SK-N-SH (cell line): ENCODE measurements around the gene CDKN1B. TPM values are rescaled to one million over a fixed set of nuclear protein-coding genes. Genes with fewer than 3 reads are reported as not detected.

Experiments used
- CTCF ChIA-PET: fragments of 300-600, 350-600 bp; formaldehyde crosslinking; extraction: SDS; loops from one replicate; lab custom pipeline; 2021; lab: Yijun Ruan, JAX
- POLR2A ChIA-PET: fragments of 350-600 bp; sonication (Branson Sonifier 250); formaldehyde crosslinking; extraction: SDS; loops from one replicate; lab custom pipeline; 2020; ENCODE audit warnings: antibody characterized with exemption, inconsistent platforms; lab: Yijun Ruan, JAX
- DNase-seq: peaks from one replicate; pipeline ENCODE4 v3.0.0; 2012
- H2AFZ ChIP-seq: fragments of 200-600 bp; sonication (generic); 2 replicates; pipeline ENCODE4 v1.8.1; 2016; ENCODE audit warnings: antibody characterized with exemption, mild to moderate bottlenecking, low read depth
- H3F3A ChIP-seq: fragments of 200-600 bp; sonication (generic); replicated peaks from 2 replicates; pipeline ENCODE3; 2016; ENCODE audit warnings: antibody characterized with exemption, mild to moderate bottlenecking; ENCODE audit not compliant: insufficient read depth
- H3K27ac ChIP-seq, 2 experiments: fragments of 200-500 bp in 1 of 2; fragments of 200-600 bp in 1 of 2; sonication (Bioruptor generic) in 1 of 2; sonication (generic), shearing (Covaris generic) in 1 of 2; 2 replicates each; pipeline versions ENCODE4 v1.5.1 to v1.6.1; 2014 to 2016; ENCODE audit warnings: low read depth in 2 of 2, inconsistent platforms in 1 of 2, low read length in 1 of 2, mild to moderate bottlenecking in 1 of 2, mixed read lengths in 1 of 2
- H3K27me3 ChIP-seq: fragments of 200-600 bp; sonication (generic), shearing (Covaris generic); 2 replicates; pipeline ENCODE4 v1.6.1; 2016; ENCODE audit warnings: mixed run types; ENCODE audit not compliant: insufficient read depth
- H3K36me3 ChIP-seq, 2 experiments: fragments of 200-500 bp in 1 of 2; fragments of 200-600 bp in 1 of 2; sonication (Bioruptor generic) in 1 of 2; sonication (generic) in 1 of 2; replicated peaks in 1 of 2; 2 replicates each; pipeline versions ENCODE3 to v1.5.1; 2014 to 2016; ENCODE audit warnings: low read length in 1 of 2, mild to moderate bottlenecking in 1 of 2; ENCODE audit not compliant: insufficient read depth in 2 of 2, control insufficient read depth in 1 of 2
- H3K4me1 ChIP-seq, 2 experiments: fragments of 200-500 bp in 1 of 2; fragments of 200-600 bp in 1 of 2; sonication (Bioruptor generic) in 1 of 2; sonication (generic), shearing (Covaris generic) in 1 of 2; 2 replicates each; pipeline versions ENCODE4 v1.5.1 to v1.6.1; 2014 to 2016; ENCODE audit warnings: low read depth in 1 of 2, low read length in 1 of 2, mixed run types in 1 of 2; ENCODE audit not compliant: insufficient read depth in 2 of 2, control insufficient read depth in 1 of 2
- H3K4me2 ChIP-seq: fragments of 200-600 bp; sonication (generic), shearing (Covaris generic); 2 replicates; pipeline ENCODE4 v1.6.1; 2017; ENCODE audit warnings: mixed run types
- H3K4me3 ChIP-seq, 2 experiments: fragments of 200-500 bp in 1 of 2; fragments of 200-600 bp in 1 of 2; sonication (Bioruptor generic) in 1 of 2; sonication (generic), shearing (Covaris generic) in 1 of 2; 2 replicates each; pipeline versions ENCODE4 v1.5.1 to v1.8.1; 2014 to 2016; ENCODE audit warnings: low read depth in 2 of 2, inconsistent platforms in 1 of 2, low read length in 1 of 2, mild to moderate bottlenecking in 1 of 2, mixed read lengths in 1 of 2, moderate library complexity in 1 of 2
- H3K79me2 ChIP-seq: fragments of 200-600 bp; sonication (generic); 2 replicates; pipeline ENCODE4 v1.8.1; 2017; ENCODE audit warnings: mild to moderate bottlenecking; ENCODE audit not compliant: insufficient read depth
- H3K9ac ChIP-seq: fragments of 200-600 bp; sonication (generic); 2 replicates; pipeline ENCODE4 v1.6.1; 2017; ENCODE audit warnings: mixed run types
- H3K9me2 ChIP-seq: fragments of 200-600 bp; sonication (generic); 2 replicates; pipeline ENCODE4 v1.6.1; 2017; ENCODE audit warnings: mixed run types
- H3K9me3 ChIP-seq: fragments of 200-600 bp; sonication (generic); 2 replicates; pipeline ENCODE4 v1.6.1; 2017; ENCODE audit warnings: mixed run types, mild to moderate bottlenecking, moderate library complexity
- H4K20me1 ChIP-seq: fragments of 200-600 bp; sonication (generic); 2 replicates; pipeline ENCODE4 v1.6.1; 2017; ENCODE audit warnings: mild to moderate bottlenecking, mixed run types; ENCODE audit not compliant: insufficient read depth
- FOSL2 ChIP-seq: IDR thresholded peaks from 2 replicates; pipeline ENCODE4 v1.4.0; 2012; ENCODE audit warnings: low read depth, mild to moderate bottlenecking, moderate library complexity, borderline replicate concordance
- GABPA ChIP-seq: IDR thresholded peaks from 2 replicates; pipeline ENCODE4 v1.4.0; 2012; ENCODE audit warnings: low read depth, mild to moderate bottlenecking
- IRF3 ChIP-seq: fragments of 150-350 bp; IDR thresholded peaks from 2 replicates; pipeline ENCODE4 v1.6.1; 2016; ENCODE audit warnings: mild to moderate bottlenecking, low read depth, low read length
- NFIC ChIP-seq: IDR thresholded peaks from 2 replicates; pipeline ENCODE4 v1.4.0; 2012; ENCODE audit warnings: borderline replicate concordance
- NRF1 ChIP-seq: IDR thresholded peaks from 2 replicates; pipeline ENCODE4 v1.6.1; 2012; ENCODE audit warnings: low read depth, mild to moderate bottlenecking, low read length
- PBX3 ChIP-seq: IDR thresholded peaks from 2 replicates; pipeline ENCODE4; 2012
- RCOR1 ChIP-seq: fragments of 150-350 bp; IDR thresholded peaks from 2 replicates; pipeline ENCODE4 v1.6.1; 2017; ENCODE audit warnings: antibody characterized with exemption, low read length
- RFX5 ChIP-seq: IDR thresholded peaks from 2 replicates; pipeline ENCODE4 v1.6.1; 2012; ENCODE audit warnings: mild to moderate bottlenecking, improper control_type of control experiment, low read length
- RXRA ChIP-seq: IDR thresholded peaks from 2 replicates; pipeline ENCODE4 v1.4.0; 2012; ENCODE audit warnings: low read depth, mild to moderate bottlenecking, borderline replicate concordance
- SIN3A ChIP-seq: IDR thresholded peaks from 2 replicates; pipeline ENCODE4 v1.6.1; 2012; ENCODE audit warnings: low read depth, mild to moderate bottlenecking, low read length, moderate library complexity, borderline replicate concordance
- TAF1 ChIP-seq: IDR thresholded peaks from 2 replicates; pipeline ENCODE4 v1.6.1; 2012; ENCODE audit warnings: low read depth, mild to moderate bottlenecking, low read length, moderate library complexity, borderline replicate concordance
- USF1 ChIP-seq: IDR thresholded peaks from 2 replicates; pipeline ENCODE4 v1.4.0; 2012; ENCODE audit warnings: low read depth, borderline replicate concordance
- USF2 ChIP-seq: fragments of 150-350 bp; IDR thresholded peaks from 2 replicates; pipeline ENCODE4 v1.6.1; 2017; ENCODE audit warnings: antibody characterized with exemption, low read length, low read depth, borderline replicate concordance
- ZBTB33 ChIP-seq: IDR thresholded peaks from 2 replicates; pipeline ENCODE4 v1.4.0; 2012; ENCODE audit warnings: low read depth, borderline replicate concordance
- WGBS: methylation state at CpG from one replicate; pipeline ENCODE4 v1.1.6; 2017; ENCODE audit warnings: low lambda C conversion rate; 5-methylcytosine and 5-hydroxymethylcytosine counted together
- polyA plus RNA-seq, 3 experiments: library from polyadenylated mRNA; depleted of rRNA; stranded (reverse); fragments of >200 nt; gene quantifications; 2 replicates each; pipeline ENCODE4 v1.2.3, GENCODE V29; 2012

CDKN1B gene
- polyA plus RNA-seq, 1 of the 3 experiments (the other 2 are of a cell fraction): 9.2 TPM

- Histone ChIP-seq H3K27me3 (no peaks in the 10 kb centered on the region), H3K79me2 (peaks cover 10% of the 10 kb centered on the region; the same call in 1 of the 2 replicates), H3K4me3 (no peak overlapping the region), H3K9me3 (no peaks in the 10 kb centered on the region), H3K27ac (no peak overlapping the region), H3K9ac (no peak overlapping the region), H3K9me2 (no peaks in the 10 kb centered on the region), H3K36me3 (no peaks in the 10 kb centered on the region), H4K20me1 (no peaks in the 10 kb centered on the region), H3K4me2 (no peak overlapping the region), H2AFZ (peak overlapping the region; percentile 36; the same call in 1 of the 2 replicates), H3F3A (peaks cover 21% of the 10 kb centered on the region), H3K4me1 (peaks cover 3 to 11% of the 10 kb centered on the region in 2 experiments; a peak in 3 of 4 replicates)
- TF ChIP-seq FOSL2: no peak
- TF ChIP-seq SIN3A: no peak
- no peak for TF ChIP-seq NFIC
- CTCF ChIA-PET: interaction anchor here (1.2 to 1.4 kb wide), 3 partner anchors 7 to 19 kb away, joined by 3 to 5 read pairs (median 3); no protein-coding TSS in a partner anchor
- DNase-seq: no peak
- WGBS: 75% methylated on average over 5 of the region's 5 CpGs
- POLR2A ChIA-PET: no interaction called here
These were observed 38.8 kb downstream of the CDKN1B start for GRCh38 chr12:12755923-12756322.

GRCh38 chr12:12757121-12757520, 40.0 kb downstream of the CDKN1B start:
- H3K9ac ChIP-seq: no peak overlapping the region
- H3K9me3 ChIP-seq: no peaks in the 10 kb centered on the region
- ChIA-PET CTCF (interaction anchor here (1.4 kb wide), 2 partner anchors 9 to 19 kb away, joined by 3 to 5 read pairs; no protein-coding TSS in a partner anchor), POLR2A (no interaction called here)
- H3K4me3 ChIP-seq: no peak overlapping the region
- DNase-seq: no peak
- H3K36me3 ChIP-seq: no peaks in the 10 kb centered on the region
- H3K79me2 ChIP-seq: peaks cover 14% of the 10 kb centered on the region; the same call in 1 of the 2 replicates
- H3K9me2 ChIP-seq: no peaks in the 10 kb centered on the region
- no peak overlapping the region for H3K27ac ChIP-seq
- no peak for TF ChIP-seq USF1
- no peak for TF ChIP-seq NRF1
- no peak for TF ChIP-seq IRF3
- TF ChIP-seq TAF1: no peak
- TF ChIP-seq PBX3: no peak
- TF ChIP-seq NFIC: no peak
- TF ChIP-seq RFX5: no peak
- TF ChIP-seq RXRA: no peak
- no peak for TF ChIP-seq ZBTB33
- no peak for TF ChIP-seq GABPA
- TF ChIP-seq RCOR1: no peak
- no peak for TF ChIP-seq USF2
- H3K4me1 ChIP-seq: peaks cover 3 to 11% of the 10 kb centered on the region in 2 experiments; a peak in 3 of 4 replicates
- peaks cover 21% of the 10 kb centered on the region for H3F3A ChIP-seq
- WGBS: 96% methylated on average over 2 of the region's 2 CpGs
- no peak overlapping the region for H3K4me2 ChIP-seq
- H2AFZ ChIP-seq: no peak overlapping the region
- H4K20me1 ChIP-seq: no peaks in the 10 kb centered on the region
- no peaks in the 10 kb centered on the region for H3K27me3 ChIP-seq
